Kasumi-1 (cell line): ENCODE measurements around the gene IL1R2.

Source experiments
- DNase-seq, 2 experiments: peaks; one replicate each; lab custom pipeline; 2025; lab: John Stamatoyannopoulos, UW

The IL1R2 gene

GRCh38 chr2:101991721-101992145 lies at the start of gene IL1R2:
IL1R2 (plus strand) TSS chr2:101991960; CDS start chr2:102008576, 16,616 bp downstream.
- DNase-seq, result peak; percentile 41 to 47

GRCh38 chr2:101942851-101943250 lies 48.9 kb upstream of the IL1R2 start:
- DNase-seq, result no peak

GRCh38 chr2:101946372-101947039 lies 45.3 kb upstream of the IL1R2 start:
- no peak for DNase-seq

DNA sequence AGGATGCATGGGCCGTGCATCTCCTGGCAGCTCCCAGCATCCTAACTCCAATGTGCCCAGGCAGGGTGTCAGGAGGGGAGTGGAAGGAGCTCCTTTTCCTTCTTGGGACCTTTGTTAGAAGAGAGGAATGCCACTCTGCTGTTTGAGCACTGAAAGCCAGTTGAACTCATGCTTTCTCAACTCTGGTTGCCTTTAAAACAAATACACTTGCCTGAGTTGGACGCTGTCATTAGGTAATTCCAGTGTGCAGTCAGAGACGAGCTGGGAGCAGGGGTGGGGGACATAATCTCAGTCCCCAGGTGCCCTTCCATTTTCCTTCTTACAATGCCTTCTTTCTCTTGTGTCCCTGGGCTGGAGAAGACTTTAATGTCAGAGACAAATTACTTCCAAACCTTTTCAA lies 44.4 kb upstream of the IL1R2 start:
- no peak for DNase-seq

DNA sequence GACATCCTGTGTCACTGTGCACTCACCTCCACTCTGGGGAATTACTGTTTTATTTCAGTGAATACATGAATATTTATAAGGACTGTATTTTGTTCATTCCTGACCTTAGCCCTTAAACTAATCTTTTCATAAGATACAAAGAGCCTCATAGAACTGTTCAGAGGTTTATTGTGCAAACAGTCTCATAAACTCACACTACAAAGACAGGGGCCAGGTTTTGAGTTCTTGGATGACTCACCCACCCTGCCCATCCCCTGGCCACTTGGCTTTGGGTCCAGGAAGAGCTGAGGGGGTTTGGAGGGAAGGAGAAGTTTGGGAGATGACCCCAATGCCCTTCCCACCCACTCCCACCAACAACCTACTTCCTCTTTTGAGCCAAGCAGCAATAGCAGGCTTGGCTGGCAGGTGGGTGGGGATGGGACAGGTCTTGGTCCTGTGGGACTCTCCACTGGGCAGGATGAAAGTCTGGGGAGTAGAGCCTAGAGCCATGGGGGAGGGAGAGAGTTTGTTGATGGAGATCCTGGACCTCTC lies 43.1 kb upstream of the IL1R2 start:
- no peak for DNase-seq

DNA sequence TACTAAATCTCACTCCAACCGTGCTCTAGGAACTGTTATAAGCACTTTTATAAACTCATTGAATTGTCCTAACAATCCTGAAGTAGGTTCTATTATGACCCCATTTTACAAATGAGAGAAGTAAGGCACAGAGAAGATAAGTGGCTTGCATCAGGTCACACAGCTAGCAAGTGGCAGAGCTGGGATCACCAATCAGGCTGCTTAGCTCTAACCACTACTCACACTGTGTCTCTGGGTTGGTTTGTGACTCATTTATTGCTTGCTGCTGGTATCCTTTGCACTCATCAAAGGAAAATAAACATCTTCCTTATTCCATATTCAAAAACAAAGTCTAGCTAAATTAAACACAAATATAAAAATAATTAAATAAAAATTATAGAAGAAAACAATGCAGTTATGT lies 42.5 kb upstream of the IL1R2 start:
- DNase-seq, result no peak

- no peak for DNase-seq
Observed at GRCh38 chr2:101951296-101951695, 40.5 kb upstream of the IL1R2 start.

- DNase-seq, result no peak
Observed at GRCh38 chr2:101952551-101952950, 39.2 kb upstream of the IL1R2 start.

- DNase-seq, result no peak
Observed at GRCh38 chr2:101956465-101957438, 35.0 kb upstream of the IL1R2 start.

- no peak for DNase-seq
Observed at GRCh38 chr2:101958061-101958460, 33.7 kb upstream of the IL1R2 start.

DNA sequence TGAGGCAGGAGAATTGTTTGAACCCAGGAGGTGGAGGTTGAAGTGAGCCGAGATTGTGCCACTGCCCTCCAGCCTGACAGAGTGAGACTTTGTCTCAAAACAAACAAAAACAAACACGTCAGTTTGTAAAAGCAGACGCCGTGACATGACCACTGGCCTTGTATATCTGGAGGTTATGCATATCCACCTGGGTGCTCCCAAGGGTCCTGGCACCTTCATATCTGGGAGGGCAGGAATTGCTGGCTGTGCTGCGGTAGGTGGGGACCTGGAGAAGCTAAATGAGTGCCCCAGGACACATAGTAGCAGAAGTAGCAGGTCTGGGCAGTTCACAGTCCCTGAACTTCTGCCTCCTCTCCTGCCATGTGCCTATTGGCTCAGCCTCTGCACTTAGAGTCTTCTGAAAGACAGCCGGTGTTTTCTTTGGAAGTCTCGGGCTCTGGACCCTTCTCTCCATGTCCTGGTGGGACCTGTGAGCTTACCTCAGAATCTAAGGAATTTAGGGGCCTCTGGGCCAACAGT lies 30.9 kb upstream of the IL1R2 start:
- DNase-seq, result no peak

DNA sequence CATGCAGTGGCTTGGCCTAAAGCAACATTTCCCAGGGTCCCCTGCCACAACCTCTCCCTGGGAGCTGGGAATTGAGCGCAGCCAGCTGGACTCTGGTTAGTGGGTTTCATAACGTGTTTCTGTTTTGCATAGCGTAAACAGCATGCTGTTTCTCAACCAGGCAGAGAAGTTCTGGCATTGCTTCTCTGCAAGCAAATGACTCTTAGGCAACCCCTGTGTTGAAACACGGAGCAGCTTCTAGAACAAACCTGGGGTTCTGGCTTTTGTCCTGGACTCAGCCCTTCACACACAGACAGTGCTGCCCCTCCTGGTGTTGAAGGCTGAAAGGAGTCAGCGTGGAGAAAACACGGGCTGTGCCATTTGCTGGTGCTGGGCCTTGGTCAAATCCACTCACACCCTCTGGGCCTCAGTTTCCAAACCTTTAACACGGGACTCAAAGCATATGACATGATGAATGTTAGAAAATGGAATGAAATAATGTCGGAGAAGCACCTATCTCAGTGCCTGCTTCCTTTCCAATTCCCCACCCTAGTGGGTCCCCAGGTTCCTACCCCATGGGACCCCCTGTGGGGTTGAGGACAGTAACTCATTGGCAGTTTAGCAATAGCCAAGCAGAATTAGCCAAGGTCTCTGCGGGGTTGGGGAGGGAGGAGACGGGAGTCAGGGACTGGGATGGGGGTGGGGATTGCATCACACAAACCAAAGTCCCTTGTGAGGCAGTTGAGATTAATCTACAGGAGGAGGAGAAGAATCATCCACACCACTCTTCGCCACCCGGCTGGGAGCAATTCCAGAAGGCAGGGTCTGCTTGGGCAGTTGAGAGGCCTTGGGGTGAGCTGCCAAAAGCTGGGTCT lies 30.2 kb upstream of the IL1R2 start:
- DNase-seq, result no peak

DNA sequence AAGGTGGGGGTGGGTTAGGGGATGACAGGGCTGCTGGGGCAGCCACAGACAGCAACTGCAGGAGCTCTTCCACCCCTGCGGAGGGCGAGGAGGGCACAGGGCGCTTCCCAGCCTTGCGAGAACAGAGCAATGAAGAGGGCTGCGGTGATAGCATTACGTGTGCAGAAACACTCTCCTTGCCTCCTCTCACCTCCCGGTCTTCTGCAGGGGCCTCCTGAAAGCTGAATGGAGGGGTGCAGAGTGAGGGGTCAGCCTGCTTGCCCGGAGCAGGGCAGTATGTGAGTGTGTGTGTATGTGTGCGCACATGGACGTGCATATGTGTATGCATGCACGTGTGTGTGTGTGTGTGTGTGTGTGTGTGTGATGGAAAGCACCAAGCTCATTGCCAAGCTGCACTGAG lies 29.5 kb upstream of the IL1R2 start:
- DNase-seq, result no peak

GRCh38 chr2:101963198-101963597 lies 28.6 kb upstream of the IL1R2 start:
- no peak for DNase-seq

DNA sequence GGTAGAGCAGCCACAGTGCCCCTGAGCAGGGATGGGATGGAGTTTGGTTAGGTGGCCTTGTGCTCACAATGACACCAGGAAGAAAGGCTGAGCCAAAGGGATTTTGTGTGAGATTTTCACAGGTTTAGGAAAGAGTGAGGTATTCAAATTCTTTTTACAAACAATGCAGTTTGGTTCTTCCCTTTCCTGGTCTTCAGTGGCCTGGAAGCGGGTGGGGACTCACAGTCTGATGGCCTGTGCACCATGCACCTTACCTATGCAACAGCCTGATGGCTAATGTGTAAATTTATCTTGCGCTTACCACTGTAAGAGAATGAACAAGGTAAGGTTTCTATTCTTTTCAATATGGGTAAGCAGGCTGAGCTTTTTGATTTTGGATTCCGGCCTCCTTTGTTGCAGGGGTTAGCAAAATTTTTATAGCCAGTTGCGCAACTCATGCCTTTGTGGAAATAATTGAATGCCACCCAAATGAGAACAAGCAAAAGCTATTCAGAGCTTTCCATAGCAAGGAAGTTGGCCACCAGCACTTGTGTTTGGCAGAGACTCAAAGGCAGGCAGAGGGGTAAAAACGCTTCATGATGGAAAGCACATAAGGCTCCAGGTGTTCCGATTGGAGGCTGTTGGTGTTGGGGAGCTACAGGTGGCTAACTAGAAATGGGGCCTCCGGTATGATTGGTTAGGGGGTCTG lies 23.8 kb upstream of the IL1R2 start:
- DNase-seq, result no peak

DNA sequence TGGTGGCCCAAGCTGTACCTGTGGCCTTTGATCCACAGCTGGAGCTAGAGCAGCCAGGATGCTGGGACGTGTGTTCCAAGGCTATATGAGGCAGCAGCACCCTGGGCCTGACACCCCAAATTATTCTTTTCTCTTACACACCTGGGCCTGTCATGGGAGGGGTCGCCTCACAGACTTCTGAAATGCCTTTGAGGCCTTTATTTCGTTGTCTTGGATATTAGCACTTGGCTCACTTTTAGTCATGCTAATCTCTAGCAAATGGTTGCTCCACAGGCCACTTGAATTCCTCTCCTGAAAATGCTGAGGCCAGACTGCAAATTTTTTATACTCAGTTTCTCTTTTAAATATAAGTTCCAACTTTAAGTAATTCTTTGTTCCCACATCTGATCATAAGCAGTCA lies 22.0 kb upstream of the IL1R2 start:
- DNase-seq, result no peak

DNA sequence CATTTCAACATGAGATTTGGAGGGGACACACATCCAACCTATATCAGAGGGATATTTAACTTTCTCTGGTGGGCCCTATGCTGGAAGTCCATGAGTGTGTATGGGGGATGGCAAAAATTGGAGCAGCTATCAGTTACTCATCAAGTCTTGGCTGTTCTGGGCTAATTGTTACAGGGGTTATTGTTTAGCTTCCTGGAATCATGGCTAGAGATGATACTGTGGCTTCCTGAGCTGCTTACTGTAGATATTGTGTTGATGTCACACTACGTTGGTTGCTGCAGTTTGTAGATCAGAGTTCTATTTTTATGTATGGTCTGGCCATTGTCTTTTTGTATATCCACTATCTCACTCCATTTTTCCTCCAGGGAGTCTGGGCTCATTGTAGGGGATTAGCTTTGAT lies 20.9 kb upstream of the IL1R2 start:
- no peak for DNase-seq

DNA sequence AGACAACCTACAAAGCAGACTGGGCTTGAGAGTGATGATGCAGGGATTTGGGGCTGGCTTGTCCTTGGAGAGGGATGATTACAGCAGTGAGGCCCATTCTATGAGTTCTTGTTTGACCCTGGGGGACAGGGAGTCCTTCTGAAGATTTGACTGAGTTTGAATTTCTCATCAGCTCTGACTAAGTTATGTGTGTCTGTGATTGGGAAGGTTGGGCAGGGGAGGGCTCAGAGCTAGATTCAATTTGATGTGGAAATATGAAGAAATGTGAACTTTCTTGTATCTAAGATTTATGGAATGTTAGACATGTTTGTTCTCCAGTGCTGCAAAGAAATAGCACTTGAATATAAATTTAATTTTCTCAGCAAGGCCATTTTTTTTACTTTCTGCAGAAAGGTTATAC lies 19.9 kb upstream of the IL1R2 start:
- DNase-seq, result no peak

GRCh38 chr2:101972621-101973434 lies 18.9 kb upstream of the IL1R2 start:
- peak; percentile 81 to 85 for DNase-seq

GRCh38 chr2:101974663-101975062 lies 17.1 kb upstream of the IL1R2 start:
- no peak for DNase-seq
